K562 (cell line): Measurements from ENCODE around the gene RHO. TPM values are rescaled to one million over a fixed set of nuclear protein-coding genes. Genes with fewer than 3 reads are reported as not detected.

Experiments
- ATAC-seq: fragments of 200-7000 bp; cut with Tn5 transposase; 3 replicates; pipeline ENCODE4 v1.9.1; 2020; ENCODE audit warnings: moderate library complexity
- BruUV-seq: library from RNA; stranded (reverse); fragments of 400-500 nt; replicated peaks from 2 replicates; lab custom pipeline; 2021; lab: Mats Ljungman, UMichigan
- CTCF ChIA-PET: fragments of 300-600 bp; formaldehyde crosslinking; extraction: SDS; loops from one replicate; lab custom pipeline; 2021; ENCODE audit warnings: low intra/inter-chr PET ratio; lab: Yijun Ruan, JAX
- POLR2A ChIA-PET: fragments of 300-600, 350-650 bp; sonication (Branson Sonifier 250); formaldehyde crosslinking; extraction: SDS; loops from one replicate; lab custom pipeline; 2021; ENCODE audit warnings: antibody characterized with exemption, inconsistent platforms; lab: Yijun Ruan, JAX
- DNase-seq, 4 experiments: peaks; one replicate each; pipeline versions ENCODE4 v3.0.0 to v3.0.0-alpha.2; 2011 to 2018; ENCODE audit warnings: low spot score in 3 of 4, mixed read lengths in 3 of 4; ENCODE audit errors: extremely low read depth in 1 of 4
- FAIRE-seq: peaks from 2 replicates; lab custom pipeline; 2011; peaks lifted over from hg19 to GRCh38; lab: Jason Lieb, UNC
- H2AFZ ChIP-seq: 2 replicates; pipeline ENCODE4 v1.6.0; 2011; ENCODE audit warnings: low read depth, low read length, control low read depth, inconsistent platforms
- H3K27ac ChIP-seq: fragments of 200-600 bp; 3 replicates; pipeline ENCODE4 v1.8.0; 2011; ENCODE audit warnings: low read depth, mild to moderate bottlenecking, control low read depth, inconsistent platforms, low read length, moderate library complexity, mixed read lengths; ENCODE audit errors: extremely low read depth
- H3K27me3 ChIP-seq, 2 experiments: fragments of 300-600 bp in 1 of 2; 2 replicates in 1 of 2; 3 replicates in 1 of 2; pipeline versions ENCODE4 v1.6.0 to v1.8.0; 2011; ENCODE audit warnings: inconsistent platforms in 2 of 2, low read length in 2 of 2, mild to moderate bottlenecking in 1 of 2, mixed read lengths in 1 of 2, moderate library complexity in 1 of 2; ENCODE audit not compliant: control insufficient read depth in 2 of 2, insufficient read depth in 2 of 2
- H3K36me3 ChIP-seq: fragments of 300-600 bp; 3 replicates; pipeline ENCODE4 v1.8.0; 2011; ENCODE audit warnings: mild to moderate bottlenecking, low read length, inconsistent platforms; ENCODE audit not compliant: control insufficient read depth, insufficient read depth
- H3K4me1 ChIP-seq, 2 experiments: fragments of 200-600 bp in 1 of 2; replicated peaks in 1 of 2; 2 replicates in 1 of 2; 3 replicates in 1 of 2; pipeline versions ENCODE4 v1.5.1 to v1.8.0; 2011; ENCODE audit warnings: inconsistent platforms in 2 of 2, low read length in 2 of 2, mild to moderate bottlenecking in 1 of 2, mixed read lengths in 1 of 2, moderate library complexity in 1 of 2; ENCODE audit not compliant: control insufficient read depth in 2 of 2, insufficient read depth in 2 of 2
- H3K4me2 ChIP-seq: 2 replicates; pipeline ENCODE4 v1.6.1; 2011; ENCODE audit warnings: low read length, control low read depth, inconsistent platforms, mixed read lengths; ENCODE audit not compliant: insufficient read depth
- H3K4me3 ChIP-seq: fragments of 200-600 bp; sonication (generic), shearing (Covaris generic); 2 replicates; pipeline ENCODE4 v1.5.1; 2016; ENCODE audit warnings: control low read depth, inconsistent platforms
- H3K79me2 ChIP-seq: fragments of 200-600 bp; 3 replicates; pipeline ENCODE4 v1.8.0; 2011; ENCODE audit warnings: low read length, inconsistent platforms; ENCODE audit not compliant: control insufficient read depth, insufficient read depth
- H3K9ac ChIP-seq, 2 experiments: 2 replicates each; pipeline versions ENCODE4 v1.6.0 to v1.6.1; 2011; ENCODE audit warnings: low read depth in 2 of 2, low read length in 2 of 2, control low read depth in 1 of 2, inconsistent platforms in 1 of 2, mild to moderate bottlenecking in 1 of 2, mixed read lengths in 1 of 2; ENCODE audit not compliant: insufficient read depth in 1 of 2
- H3K9me1 ChIP-seq: one replicate; pipeline ENCODE4 v1.6.0; 2011; ENCODE audit warnings: inconsistent platforms, mild to moderate bottlenecking, low read length, moderate library complexity; ENCODE audit not compliant: control insufficient read depth, insufficient read depth
- H3K9me3 ChIP-seq: replicated peaks from 2 replicates; pipeline ENCODE4 v1.5.1; 2011; ENCODE audit warnings: low read depth, low read length, inconsistent platforms; ENCODE audit not compliant: control insufficient read depth, insufficient read depth
- H4K20me1 ChIP-seq: replicated peaks from 2 replicates; pipeline ENCODE4 v1.6.1; 2011; ENCODE audit warnings: low read length, inconsistent platforms, mixed read lengths; ENCODE audit not compliant: control insufficient read depth, insufficient read depth
- FOSL1 ChIP-seq: fragments of 200-800 bp; sonication (Bioruptor generic); conservative IDR thresholded peaks from 2 replicates; pipeline ENCODE4 v1.6.1; 2016; ENCODE audit warnings: missing genetic modification characterization, missing compliant biosample characterization
- HSF4 ChIP-seq: fragments of 250-450 bp; sonication (Bioruptor Pico); IDR thresholded peaks from 2 replicates; pipeline ENCODE4 v2.1.2; 2022; ENCODE audit warnings: mild to moderate bottlenecking, moderate library complexity, borderline replicate concordance
- KDM1A ChIP-seq, 2 experiments: fragments of 450-650 bp; IDR thresholded peaks; 2 replicates each; pipeline ENCODE4 v1.6.1; 2016; ENCODE audit warnings: mild to moderate bottlenecking in 2 of 2
- KDM2B ChIP-seq: fragments of 250-450 bp; sonication (Bioruptor Pico); IDR thresholded peaks from 2 replicates; pipeline ENCODE4 v1.8.0; 2021; ENCODE audit warnings: mild to moderate bottlenecking, moderate library complexity
- KHSRP ChIP-seq: fragments of 450-650 bp; IDR thresholded peaks from 2 replicates; pipeline ENCODE4 v1.6.1; 2017
- MCM2 ChIP-seq: fragments of 450-650 bp; IDR thresholded peaks from 2 replicates; pipeline ENCODE4 v1.6.1; 2017; ENCODE audit warnings: low read depth, mild to moderate bottlenecking
- MCM5 ChIP-seq: fragments of 450-650 bp; IDR thresholded peaks from 2 replicates; pipeline ENCODE4 v1.6.1; 2016; ENCODE audit warnings: low read depth
- MLX ChIP-seq, 2 experiments: fragments of 450-650 bp in 1 of 2; sonication (generic) in 1 of 2; formaldehyde crosslinking; conservative IDR thresholded peaks; 2 replicates each; pipeline versions ENCODE4 v1.4.0 to v1.8.1; 2020 to 2022; ENCODE audit warnings: mild to moderate bottlenecking in 1 of 2, missing genetic modification reagents in 1 of 2
- NFIC ChIP-seq: fragments of 450-650 bp; IDR thresholded peaks from 2 replicates; pipeline ENCODE4 v1.6.1; 2017; ENCODE audit warnings: mild to moderate bottlenecking, inconsistent platforms
- STAT5A ChIP-seq: IDR thresholded peaks from 2 replicates; pipeline ENCODE4 v1.6.1; 2012; ENCODE audit warnings: low read length, inconsistent platforms, borderline replicate concordance
- STAT5B ChIP-seq: fragments of 250-450 bp; sonication (Bioruptor Pico); IDR thresholded peaks from 2 replicates; pipeline ENCODE4 v1.8.0; 2021; ENCODE audit warnings: mild to moderate bottlenecking, inconsistent platforms
- XRCC3 ChIP-seq: fragments of 450-650 bp; IDR thresholded peaks from 2 replicates; pipeline ENCODE4 v1.6.1; 2017; ENCODE audit warnings: mild to moderate bottlenecking, moderate library complexity
- ZNF408 ChIP-seq: fragments of 250-450 bp; sonication (Bioruptor Pico); IDR thresholded peaks from 2 replicates; pipeline ENCODE4 v1.4.0; 2020; ENCODE audit warnings: low read depth, mild to moderate bottlenecking, moderate library complexity
- ZNF644 ChIP-seq: fragments of 200-800 bp; sonication (Bioruptor generic); IDR thresholded peaks from 2 replicates; pipeline ENCODE4 v1.6.1; 2016; ENCODE audit warnings: low read depth, missing genetic modification characterization, missing compliant biosample characterization
- ZNF740 ChIP-seq, 3 experiments: fragments of 200-800 bp in 1 of 3; sonication (Bioruptor generic) in 1 of 3; sonication (generic) in 1 of 3; formaldehyde crosslinking in 1 of 3; IDR thresholded peaks; 2 replicates each; pipeline versions ENCODE4 v1.6.1 to v1.8.0; 2016 to 2022; ENCODE audit warnings: mild to moderate bottlenecking in 2 of 3, missing compliant biosample characterization in 2 of 3, missing genetic modification characterization in 2 of 3, missing genetic modification reagents in 1 of 3
- WGBS: fragments of 100-300 bp; shearing (Covaris generic); methylation state at CpG from one replicate; pipeline ENCODE4 v1.1.6; 2016; ENCODE audit warnings: low coverage, mixed read lengths; ENCODE audit not compliant: insufficient coverage; ENCODE audit errors: missing lambda C conversion rate; 5-methylcytosine and 5-hydroxymethylcytosine counted together
- in situ Hi-C: fragments of 300-500 bp; cut with MboI; formaldehyde crosslinking; loops from 4 replicates; pipeline ENCODE4 v1.15.0; 2018; ENCODE audit warnings: inconsistent platforms, mixed read lengths
- intact Hi-C: fragments of 100-400 bp; cut with micrococcal nuclease; formaldehyde crosslinking; loops from 2 replicates; pipeline ENCODE4 v1.14.2; 2022
- polyA plus RNA-seq, 8 experiments: library from polyadenylated mRNA; depleted of rRNA in 4 of 8; stranded (reverse) in 5 of 8; unstranded in 3 of 8; fragments of >200 nt; fragmentation: Nextera tagmentation in 2 of 8; fragmentation: Illumina TruSeq in 1 of 8; extraction: Ambion mirVana in 2 of 8; extraction: Trizol in 1 of 8; gene quantifications; 2 replicates each; pipeline versions ENCODE4 v1.2.1 to v1.2.3, GENCODE V29; 2011 to 2014; ENCODE audit warnings: inconsistent platforms in 1 of 8, missing spikeins in 1 of 8
- total RNA-seq, 7 experiments: library from RNA; depleted of rRNA in 6 of 7; stranded (reverse); fragments of >200 nt in 6 of 7; fragmentation: Illumina TruSeq in 2 of 7; extraction: Trizol in 2 of 7; gene quantifications; 2 replicates each; pipeline versions ENCODE4 v1.2.1 to v1.2.3, GENCODE V29; 2011 to 2021; ENCODE audit warnings: low replicate concordance in 1 of 7

RHO gene
- total and polyA plus RNA-seq, 9 of the 15 experiments (the other 6 are each of a cell fraction or from before 2014, with no cell fraction given): not detected

- FAIRE-seq: no peak
- DNase-seq: no peak
- H3K27me3 ChIP-seq: peaks cover 0 to 23% of the 10 kb centered on the region in 2 experiments; a peak in 2 of 5 replicates
- no peak for ATAC-seq
- in situ Hi-C loops (no loop called here), intact Hi-C loops (no loop called here)
- H3K9ac ChIP-seq: no peak overlapping the region
- ChIA-PET CTCF (no interaction called here), POLR2A (no interaction called here)
- no peaks in the 10 kb centered on the region for H4K20me1 ChIP-seq
- no TSS peak for BruUV-seq
- H3K36me3 ChIP-seq: no peaks in the 10 kb centered on the region
- H3K9me1 ChIP-seq: no peaks in the 10 kb centered on the region
- H3K9me3 ChIP-seq: no peaks in the 10 kb centered on the region
- no peak overlapping the region for H3K4me3 ChIP-seq
- H2AFZ ChIP-seq: no peak overlapping the region
- WGBS: 49% methylated on average over 10 of the region's 10 CpGs
- no peak overlapping the region for H3K27ac ChIP-seq
- no peaks in the 10 kb centered on the region for H3K79me2 ChIP-seq
- no peak for TF ChIP-seq ZNF408 (CRISPR knock-in tag)
- no peak for TF ChIP-seq KHSRP
- H3K4me1 ChIP-seq: no peaks in the 10 kb centered on the region
- H3K4me2 ChIP-seq: no peak overlapping the region
These were observed 9.0 kb upstream of the RHO start for GRCh38 chr3:129519449-129519848.

- POLR2A ChIA-PET: no interaction called here
- Histone ChIP-seq H3K4me2 (no peak overlapping the region), H2AFZ (no peak overlapping the region), H3K4me1 (no peaks in the 10 kb centered on the region), H3K79me2 (no peaks in the 10 kb centered on the region), H3K36me3 (no peaks in the 10 kb centered on the region), H3K9me1 (no peaks in the 10 kb centered on the region), H3K27me3 (peaks cover 0 to 23% of the 10 kb centered on the region in 2 experiments; a peak in 2 of 5 replicates), H3K4me3 (no peak overlapping the region), H3K27ac (no peak overlapping the region), H4K20me1 (no peaks in the 10 kb centered on the region), H3K9ac (no peak overlapping the region), H3K9me3 (no peaks in the 10 kb centered on the region)
- WGBS: 22% methylated on average over 15 of the region's 15 CpGs
- DNase-seq: no peak
- in situ Hi-C loops (no loop called here), intact Hi-C loops (no loop called here)
- CTCF ChIA-PET: no interaction called here
- BruUV-seq: no TSS peak
- no peak for ATAC-seq
- no peak for FAIRE-seq
- no peak for TF ChIP-seq STAT5A
- no peak for TF ChIP-seq MLX (CRISPR knock-in tag; conservative IDR thresholded peaks at IDR 0.05)
- no peak for TF ChIP-seq KDM1A (IDR thresholded peaks at IDR 0.05)
- no peak for TF ChIP-seq KDM2B (CRISPR knock-in tag)
- no peak for TF ChIP-seq MCM5
- no peak for TF ChIP-seq NFIC
- no peak for TF ChIP-seq FOSL1 (tag)
- TF ChIP-seq XRCC3: no peak
- TF ChIP-seq STAT5B (CRISPR knock-in tag): no peak
- no peak for TF ChIP-seq ZNF740 (CRISPR knock-in tag; IDR thresholded peaks at IDR 0.05)
- TF ChIP-seq ZNF740 (tag; IDR thresholded peaks at IDR 0.05): no peak
- TF ChIP-seq HSF4 (CRISPR knock-in tag): no peak
- TF ChIP-seq MCM2: no peak
- TF ChIP-seq ZNF644 (tag): no peak
These were observed 8.3 kb upstream of the RHO start for GRCh38 chr3:129519896-129520715.
